GM13977 (cell line): Measurements from ENCODE around the gene EXOC6.

Source experiments
- DNase-seq: peaks from one replicate; pipeline ENCODE4 v3.0.0; 2012; ENCODE audit warnings: low spot score
- in situ Hi-C: fragments of 300-500 bp; cut with MboI; formaldehyde crosslinking; loops from one replicate; pipeline ENCODE4 v1.12.0; 2022; ENCODE audit warnings: low sequenced_read_pairs, low pct_unique_long_range_greater_than_20kb, mixed read lengths, inconsistent platforms; ENCODE audit not compliant: unreplicated experiment
- TF ChIP-seq, protein P1 (sequence below): IDR thresholded peaks from 2 replicates; pipeline ENCODE4 v1.5.1; 2012; ENCODE audit warnings: mild to moderate bottlenecking, control low read depth; ENCODE audit not compliant: insufficient read depth; ENCODE audit errors: extremely low read depth, missing control alignments

The EXOC6 gene

GRCh38 chr10:92990615-92991014 lies 142.3 kb downstream of the EXOC6 start:
- DNase-seq = peak; percentile 23
- in situ Hi-C loops = no loop called here

GRCh38 chr10:92991513-92991912 lies 143.2 kb downstream of the EXOC6 start:
- TF ChIP-seq, protein P1, sequence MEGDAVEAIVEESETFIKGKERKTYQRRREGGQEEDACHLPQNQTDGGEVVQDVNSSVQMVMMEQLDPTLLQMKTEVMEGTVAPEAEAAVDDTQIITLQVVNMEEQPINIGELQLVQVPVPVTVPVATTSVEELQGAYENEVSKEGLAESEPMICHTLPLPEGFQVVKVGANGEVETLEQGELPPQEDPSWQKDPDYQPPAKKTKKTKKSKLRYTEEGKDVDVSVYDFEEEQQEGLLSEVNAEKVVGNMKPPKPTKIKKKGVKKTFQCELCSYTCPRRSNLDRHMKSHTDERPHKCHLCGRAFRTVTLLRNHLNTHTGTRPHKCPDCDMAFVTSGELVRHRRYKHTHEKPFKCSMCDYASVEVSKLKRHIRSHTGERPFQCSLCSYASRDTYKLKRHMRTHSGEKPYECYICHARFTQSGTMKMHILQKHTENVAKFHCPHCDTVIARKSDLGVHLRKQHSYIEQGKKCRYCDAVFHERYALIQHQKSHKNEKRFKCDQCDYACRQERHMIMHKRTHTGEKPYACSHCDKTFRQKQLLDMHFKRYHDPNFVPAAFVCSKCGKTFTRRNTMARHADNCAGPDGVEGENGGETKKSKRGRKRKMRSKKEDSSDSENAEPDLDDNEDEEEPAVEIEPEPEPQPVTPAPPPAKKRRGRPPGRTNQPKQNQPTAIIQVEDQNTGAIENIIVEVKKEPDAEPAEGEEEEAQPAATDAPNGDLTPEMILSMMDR = no peak
- in situ Hi-C loops = no loop called here
- no peak for DNase-seq

More at GRCh38 chr10:92990615-92991014, 142.3 kb downstream of the EXOC6 start:
- TF ChIP-seq, protein P1 = no peak

DNA sequence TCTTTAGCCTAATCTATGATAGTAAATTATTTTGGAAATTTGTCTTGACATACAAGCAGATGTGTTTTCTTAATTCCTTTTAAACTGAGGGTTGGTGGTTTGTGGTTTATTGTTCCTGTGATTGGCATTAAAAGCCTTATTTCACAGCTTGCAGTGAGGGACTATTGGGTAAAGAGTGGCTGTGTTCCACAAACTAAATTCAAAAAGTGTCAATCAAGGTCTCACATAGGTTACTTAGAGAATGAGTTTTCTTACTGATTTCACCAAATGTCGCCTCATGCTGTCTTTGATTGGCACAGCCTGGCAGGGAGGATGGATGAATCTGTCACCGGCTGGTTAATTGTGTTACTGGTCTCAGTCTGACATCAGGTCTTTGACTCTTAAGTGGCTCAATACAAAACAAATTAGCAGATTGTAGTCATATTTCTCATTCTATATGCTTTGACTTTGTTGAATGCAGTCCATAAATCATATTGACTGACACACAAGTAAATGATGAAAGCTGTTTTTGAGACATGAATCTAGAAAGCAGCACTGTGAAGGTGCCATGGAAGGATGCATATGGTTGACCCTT lies 145.5 kb downstream of the EXOC6 start:
- in situ Hi-C loops = no loop called here
- DNase-seq = no peak
- TF ChIP-seq, protein P1 = no peak

DNA sequence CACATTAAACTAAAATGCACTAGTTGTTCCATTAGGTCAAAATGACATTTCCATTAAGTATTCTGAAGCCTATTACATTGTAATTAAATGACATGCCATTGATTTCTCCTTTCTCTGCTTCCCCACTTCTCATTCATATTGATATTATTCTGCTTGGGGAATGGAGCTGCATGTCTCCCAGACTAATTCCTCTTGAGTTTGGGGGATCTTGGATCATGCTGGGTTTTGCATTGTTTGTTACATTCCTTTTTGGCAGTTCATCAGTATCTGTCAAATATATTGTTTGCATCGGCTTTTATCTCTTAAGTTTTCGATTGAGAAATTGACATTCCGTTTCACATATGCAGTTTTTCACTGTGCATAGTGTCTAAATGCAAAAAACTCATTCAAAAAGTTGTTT lies 147.2 kb downstream of the EXOC6 start:
- in situ Hi-C loops = no loop called here
- TF ChIP-seq, protein P1 = no peak
- DNase-seq = no peak

DNA sequence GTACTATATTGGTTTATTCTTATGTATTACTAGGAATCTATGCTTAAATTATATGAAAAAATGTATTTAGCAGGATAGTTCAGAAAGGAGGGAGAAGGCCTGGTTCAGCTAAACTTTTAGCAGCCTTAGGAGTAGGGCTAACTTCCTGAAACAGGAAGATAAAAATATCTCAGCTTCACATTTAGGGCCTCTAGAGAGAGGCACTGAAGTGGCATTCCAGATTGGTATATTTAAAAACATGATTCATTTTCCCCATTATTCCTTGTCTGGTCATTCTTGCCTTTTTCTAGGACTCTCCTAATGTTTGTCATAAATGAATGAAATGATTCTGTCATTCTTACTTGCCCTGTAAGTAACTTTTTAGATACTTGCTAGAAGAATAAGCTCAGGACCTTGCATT lies 149.3 kb downstream of the EXOC6 start:
- DNase-seq = no peak
- TF ChIP-seq, protein P1 = no peak
- in situ Hi-C loops = no loop called here

DNA sequence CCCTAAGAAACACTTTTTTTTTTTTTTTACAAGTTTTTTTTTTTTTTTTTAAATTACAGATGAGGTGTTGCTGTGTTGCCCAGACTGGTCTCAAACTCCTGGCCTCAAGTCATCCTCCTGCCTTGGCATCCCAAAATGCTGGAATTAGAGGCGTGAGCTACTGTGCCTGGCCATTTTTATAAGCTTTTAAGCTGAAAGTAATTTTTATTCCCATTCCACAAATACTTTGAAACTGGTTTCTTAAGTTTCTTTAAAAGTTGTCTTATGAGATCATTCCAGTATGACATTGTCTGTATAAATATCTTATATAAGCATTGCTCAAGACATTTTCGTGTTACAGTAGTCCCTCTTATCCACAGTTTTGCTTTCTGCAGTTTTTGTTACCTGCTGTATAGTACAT lies 150.9 kb downstream of the EXOC6 start:
- TF ChIP-seq, protein P1 = no peak
- in situ Hi-C loops = no loop called here
- DNase-seq = no peak

DNA sequence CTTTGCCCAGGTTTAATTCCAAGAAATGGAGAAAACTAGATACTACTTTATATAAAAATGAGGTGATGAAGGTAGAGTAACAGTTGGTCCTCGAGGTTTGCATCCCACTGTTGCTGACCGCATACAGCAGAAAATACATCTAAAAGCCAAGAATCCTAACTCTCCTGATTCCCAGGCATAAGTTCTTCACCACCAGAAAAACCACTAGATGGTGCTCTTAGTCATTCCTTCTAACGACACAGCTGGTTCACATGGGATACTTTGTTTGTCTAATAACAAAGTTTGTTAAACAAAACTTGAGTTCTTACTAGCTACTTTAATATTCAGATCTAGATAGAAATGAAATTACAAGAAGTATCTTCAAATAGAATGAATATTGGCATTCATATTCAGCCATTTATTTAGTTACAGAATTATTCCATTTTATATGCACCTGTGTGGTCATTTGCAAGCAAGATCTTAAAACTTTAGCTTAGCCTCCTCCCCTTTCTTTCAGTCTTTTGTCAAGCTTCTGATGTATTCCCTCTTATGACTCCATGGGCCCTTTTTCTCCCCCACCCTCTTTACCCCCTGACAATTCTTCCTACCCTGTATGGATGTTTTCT lies 158.2 kb downstream of the EXOC6 start:
- in situ Hi-C loops = no loop called here
- TF ChIP-seq, protein P1 = peak; percentile 60
- no peak for DNase-seq
